ENCODE measurements around the gene RNU7-1.

DNA sequence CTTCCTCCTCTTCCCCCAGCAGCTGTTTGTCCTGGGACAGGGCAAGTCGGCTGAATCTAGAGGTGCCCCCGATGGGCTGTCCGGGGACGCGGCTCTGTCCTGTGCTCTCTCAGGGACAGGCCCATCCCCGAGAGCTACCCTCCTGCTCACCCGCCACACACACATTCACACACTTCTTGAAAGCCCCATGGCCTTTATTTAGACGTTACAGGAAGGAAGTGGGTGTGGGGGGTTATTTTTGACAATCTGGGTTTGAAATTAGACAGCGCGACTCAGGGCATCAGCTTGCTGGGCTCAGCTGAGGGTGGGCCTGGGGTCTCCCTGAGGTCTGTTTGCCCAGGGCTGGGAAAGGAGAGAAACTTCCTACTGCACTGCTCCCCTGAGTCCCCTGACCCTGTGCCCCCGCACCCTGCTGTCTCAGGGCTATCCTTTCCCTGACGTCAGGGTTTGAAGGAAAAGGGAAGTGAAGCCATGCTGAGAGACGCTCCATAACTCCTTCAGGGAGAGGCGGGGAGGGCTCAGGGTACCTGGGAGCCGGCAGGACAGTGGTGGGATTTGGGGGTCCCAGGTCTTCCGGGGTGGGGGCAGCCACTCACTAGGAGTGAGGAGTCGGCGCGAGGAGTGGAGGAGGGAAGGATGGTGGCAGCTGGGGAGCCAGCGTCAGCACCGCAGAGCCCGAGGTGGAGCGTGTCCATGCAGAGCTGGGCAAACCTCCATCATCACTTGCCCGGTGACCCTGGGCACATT is 15.6 kb downstream of the RNU7-1 start:
- TF ChIP-seq, protein P1, sequence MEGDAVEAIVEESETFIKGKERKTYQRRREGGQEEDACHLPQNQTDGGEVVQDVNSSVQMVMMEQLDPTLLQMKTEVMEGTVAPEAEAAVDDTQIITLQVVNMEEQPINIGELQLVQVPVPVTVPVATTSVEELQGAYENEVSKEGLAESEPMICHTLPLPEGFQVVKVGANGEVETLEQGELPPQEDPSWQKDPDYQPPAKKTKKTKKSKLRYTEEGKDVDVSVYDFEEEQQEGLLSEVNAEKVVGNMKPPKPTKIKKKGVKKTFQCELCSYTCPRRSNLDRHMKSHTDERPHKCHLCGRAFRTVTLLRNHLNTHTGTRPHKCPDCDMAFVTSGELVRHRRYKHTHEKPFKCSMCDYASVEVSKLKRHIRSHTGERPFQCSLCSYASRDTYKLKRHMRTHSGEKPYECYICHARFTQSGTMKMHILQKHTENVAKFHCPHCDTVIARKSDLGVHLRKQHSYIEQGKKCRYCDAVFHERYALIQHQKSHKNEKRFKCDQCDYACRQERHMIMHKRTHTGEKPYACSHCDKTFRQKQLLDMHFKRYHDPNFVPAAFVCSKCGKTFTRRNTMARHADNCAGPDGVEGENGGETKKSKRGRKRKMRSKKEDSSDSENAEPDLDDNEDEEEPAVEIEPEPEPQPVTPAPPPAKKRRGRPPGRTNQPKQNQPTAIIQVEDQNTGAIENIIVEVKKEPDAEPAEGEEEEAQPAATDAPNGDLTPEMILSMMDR (IDR thresholded peaks at IDR 0.05 in 8 of 11, conservative IDR thresholded peaks at IDR 0.05 in 3 of 11): no peak
- peak; percentile 76 to 89 (median 82) for TF ChIP-seq POLR2AphosphoS5 (IDR thresholded peaks at IDR 0.05)

All from spleen (tissue), 7 donors.